ENCODE data around the gene HMGCR.

GRCh38 chr5:75306746-75307145 is 30.3 kb upstream of the HMGCR start:
- TF ChIP-seq CTCF (IDR thresholded peaks at IDR 0.05) (no peak), POLR2A (IDR thresholded peaks at IDR 0.05) (no peak), POLR2AphosphoS5 (IDR thresholded peaks at IDR 0.05) (no peak), EP300 (IDR thresholded peaks at IDR 0.05; ENCODE audit: low read depth) (no peak)
